ENCODE data around the gene EHMT1. TPM values are rescaled to one million over a fixed set of nuclear protein-coding genes. Genes with fewer than 3 reads are reported as not detected.
A peak's percentile ranks its signal among the peaks of the same experiment; 100 is the strongest.

The EHMT1 gene
- total and polyA plus RNA-seq, 2 experiments from 2014 or later, result 162 to 177 TPM

GRCh38 chr9:137784046-137784445, 165.2 kb downstream of the EHMT1 start:
- Mint-ChIP-seq H3K36me3 (ENCODE audit: low read depth) (peaks cover 40% of the 10 kb centered on the region), H3K9me3 (peaks cover 2% of the 10 kb centered on the region; the same call in 2 of the 3 replicates), H3K4me3 (no peak overlapping the region), H3K4me1 (peaks cover 28% of the 10 kb centered on the region), H3K27me3 (ENCODE audit: insufficient read depth, low read depth, poor library complexity) (peaks cover 16% of the 10 kb centered on the region), H3K27ac (no peak overlapping the region)
- Histone ChIP-seq H3F3A (replicated peaks; ENCODE audit: low read depth) (no peaks in the 10 kb centered on the region), H3K4me2 (no peak overlapping the region), H3K27ac (ENCODE audit: low read depth) (no peak overlapping the region), H2AFZ (no peak overlapping the region), H4K20me1 (replicated peaks; ENCODE audit: insufficient read depth) (peaks cover 19% of the 10 kb centered on the region), H3K36me3 (ENCODE audit: insufficient read depth) (0 out of 2 replicates have a peak, but pooled peaks cover 3% of the 10 kb centered on the region), H3K9me2 (ENCODE audit: insufficient read depth) (no peaks in the 10 kb centered on the region), H3K79me2 (replicated peaks; ENCODE audit: insufficient read depth) (peaks cover 23% of the 10 kb centered on the region), H3K27me3 (ENCODE audit: insufficient read depth) (no peaks in the 10 kb centered on the region), H3K4me1 (ENCODE audit: insufficient read depth) (peaks cover 12% of the 10 kb centered on the region), H3K4me3 (no peak overlapping the region)
- DNase-seq (ENCODE audit: low spot score) (peak; percentile 40), ATAC-seq (peak; percentile 16)
- no peak for TF ChIP-seq EZH2 (IDR thresholded peaks at IDR 0.05; ENCODE audit: low read depth, unreplicated experiment)
- no peak for TF ChIP-seq STAT1 (IDR thresholded peaks at IDR 0.05; ENCODE audit: unreplicated experiment)
- no peak for TF ChIP-seq NANOG (IDR thresholded peaks at IDR 0.05; ENCODE audit: borderline replicate concordance)

- Histone ChIP-seq H4K20me1 (replicated peaks; ENCODE audit: insufficient read depth) (peaks cover 19% of the 10 kb centered on the region), H3K27ac (ENCODE audit: low read depth) (no peak overlapping the region), H3K9me2 (ENCODE audit: insufficient read depth) (no peaks in the 10 kb centered on the region), H2AFZ (no peak overlapping the region), H3K4me1 (ENCODE audit: insufficient read depth) (peaks cover 12% of the 10 kb centered on the region), H3K79me2 (replicated peaks; ENCODE audit: insufficient read depth) (peaks cover 27% of the 10 kb centered on the region), H3K4me3 (no peak overlapping the region), H3K4me2 (no peak overlapping the region), H3F3A (replicated peaks; ENCODE audit: low read depth) (no peaks in the 10 kb centered on the region), H3K36me3 (ENCODE audit: insufficient read depth) (0 out of 2 replicates have a peak, but pooled peaks cover 3% of the 10 kb centered on the region), H3K27me3 (ENCODE audit: insufficient read depth) (no peaks in the 10 kb centered on the region)
- no peak for DNase-seq (ENCODE audit: low spot score)
- Mint-ChIP-seq H3K27me3 (ENCODE audit: insufficient read depth, low read depth, poor library complexity) (peaks cover 15% of the 10 kb centered on the region), H3K27ac (no peak overlapping the region; the same call in 1 of the 2 replicates), H3K4me3 (no peak overlapping the region; the same call in 2 of the 3 replicates), H3K4me1 (peaks cover 28% of the 10 kb centered on the region), H3K9me3 (peaks cover 2% of the 10 kb centered on the region; the same call in 2 of the 3 replicates), H3K36me3 (ENCODE audit: low read depth) (peaks cover 44% of the 10 kb centered on the region)
- ATAC-seq, result no peak
- TF ChIP-seq STAT1 (IDR thresholded peaks at IDR 0.05; ENCODE audit: unreplicated experiment), result no peak
- no peak for TF ChIP-seq ETS1 (IDR thresholded peaks at IDR 0.05)
- TF ChIP-seq JUNB (IDR thresholded peaks at IDR 0.05; ENCODE audit: unreplicated experiment), result no peak
- TF ChIP-seq REST (IDR thresholded peaks at IDR 0.05; ENCODE audit: unreplicated experiment), result no peak
- TF ChIP-seq NANOG (IDR thresholded peaks at IDR 0.05; ENCODE audit: borderline replicate concordance), result no peak
- TF ChIP-seq ZNF462 (CRISPR knock-in tag; IDR thresholded peaks at IDR 0.05), result no peak
- TF ChIP-seq CREB1 (CRISPR knock-in tag; IDR thresholded peaks at IDR 0.05; ENCODE audit: low read depth), result no peak
- TF ChIP-seq POLR2AphosphoS5 (IDR thresholded peaks at IDR 0.05; ENCODE audit: low read depth), result no peak
These were observed 166.1 kb downstream of the EHMT1 start for GRCh38 chr9:137784641-137785513.
